Measurements from ENCODE around the gene JUN.

The JUN gene

DNA sequence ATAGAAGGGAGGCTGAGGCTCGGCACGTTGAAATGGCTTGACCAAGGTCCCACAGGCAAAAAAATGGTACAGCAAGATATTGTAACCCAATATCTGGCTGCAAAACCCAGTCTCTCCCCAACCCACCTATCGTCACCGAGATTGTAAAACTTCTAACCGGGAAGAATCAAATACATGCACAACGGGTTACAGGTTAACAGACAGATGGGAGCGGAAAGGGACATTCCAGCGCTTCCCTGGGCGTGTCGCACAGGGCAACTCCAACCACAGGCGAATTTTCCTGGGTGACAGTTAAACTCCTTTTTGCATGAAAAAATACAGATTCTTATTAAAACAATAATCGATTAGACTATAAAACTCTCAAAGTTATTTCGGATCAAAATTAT lies 31.8 kb upstream of the JUN start:
- H3K9ac ChIP-seq (ENCODE audit: low read length) = peak overlapping the region; percentile 82
- no peaks in the 10 kb centered on the region for H3K27me3 ChIP-seq (ENCODE audit: control insufficient read depth, insufficient read depth, low read length)
- peaks cover 6% of the 10 kb centered on the region for H3K4me1 ChIP-seq (ENCODE audit: control insufficient read depth, insufficient read depth, low read length)
- peak overlapping the region; percentile 86 for H3K4me3 ChIP-seq (ENCODE audit: low read length)
- H3K27ac ChIP-seq (ENCODE audit: low read depth, low read length) = peak overlapping the region; percentile 97
- no peaks in the 10 kb centered on the region for H3K36me3 ChIP-seq (ENCODE audit: control insufficient read depth, insufficient read depth, low read length)

DNA sequence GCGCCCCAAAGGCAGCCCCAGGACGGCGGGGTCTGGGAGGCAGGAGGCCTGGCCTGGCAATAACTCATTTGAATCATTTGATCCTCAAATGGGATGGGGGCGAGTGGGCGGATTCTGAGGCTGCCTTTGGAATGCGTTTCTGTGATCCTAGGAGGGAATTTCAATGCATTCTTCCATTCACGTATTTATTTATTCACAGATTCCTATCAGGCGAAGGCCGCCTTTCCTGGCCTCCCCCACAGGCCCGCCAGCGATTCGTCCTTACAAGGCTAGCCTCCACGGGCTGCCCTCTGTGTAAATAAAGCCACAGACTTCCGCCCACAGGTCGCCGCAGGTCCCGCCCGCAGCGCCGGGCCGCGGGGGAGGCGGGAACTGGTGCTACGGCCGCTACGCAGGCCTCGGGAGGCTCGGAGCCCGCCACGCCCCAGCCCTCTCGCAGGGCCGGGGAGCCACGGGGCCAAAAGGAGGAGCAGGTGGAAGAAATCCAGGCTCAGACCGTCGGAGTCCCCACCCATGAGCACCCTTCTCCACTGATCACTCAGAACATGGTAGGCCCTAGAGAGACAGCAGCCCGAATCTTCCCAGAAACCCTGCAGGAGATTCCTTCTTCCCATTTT lies 31.3 kb upstream of the JUN start:
- Histone ChIP-seq H3K4me1 (ENCODE audit: control insufficient read depth, insufficient read depth, low read length) (peaks cover 6% of the 10 kb centered on the region), H3K27ac (ENCODE audit: low read depth, low read length) (peak overlapping the region; percentile 97), H3K4me3 (ENCODE audit: low read length) (peak overlapping the region; percentile 86), H3K9ac (ENCODE audit: low read length) (peak overlapping the region; percentile 34), H3K27me3 (ENCODE audit: control insufficient read depth, insufficient read depth, low read length) (no peaks in the 10 kb centered on the region), H3K36me3 (ENCODE audit: control insufficient read depth, insufficient read depth, low read length) (no peaks in the 10 kb centered on the region)

DNA sequence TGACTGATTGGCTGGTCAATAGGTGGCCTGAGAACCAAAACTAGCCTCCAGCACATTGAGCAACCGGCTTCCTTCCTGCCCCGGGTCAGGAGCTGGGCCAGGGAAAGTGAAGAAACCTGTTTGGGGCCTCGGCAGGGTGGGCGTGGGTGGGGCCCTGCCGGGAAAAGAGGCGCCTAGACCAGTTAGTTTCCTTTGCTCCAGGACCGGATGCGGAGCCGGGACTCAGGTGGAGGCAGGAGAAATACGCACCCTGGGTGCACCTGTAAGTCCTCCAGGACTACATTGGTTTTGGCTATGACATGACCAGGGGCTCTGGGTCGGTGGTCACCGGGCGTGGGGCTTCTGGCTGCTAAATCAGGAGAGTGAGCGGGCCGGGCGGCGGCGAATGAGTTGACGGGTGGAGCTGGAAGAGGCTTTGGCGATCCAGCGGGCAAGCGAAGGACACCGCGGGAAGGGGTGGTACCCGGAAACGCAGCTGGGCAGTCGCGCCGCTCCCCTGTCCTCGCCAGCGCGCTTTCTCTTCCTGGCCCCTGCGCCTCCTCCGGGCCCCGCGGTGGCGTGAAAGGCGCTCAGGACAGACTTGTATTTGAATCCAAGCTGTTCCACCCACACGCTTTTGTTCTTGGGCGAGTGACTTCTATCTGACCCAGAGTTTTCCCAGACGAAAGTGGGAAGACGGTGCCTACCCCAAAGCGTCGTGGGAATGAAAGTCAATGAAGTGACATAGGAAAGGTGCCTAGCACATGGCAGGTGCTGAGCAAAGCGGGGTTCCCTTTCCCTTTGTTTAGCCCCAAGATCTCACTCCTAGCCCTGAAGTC lies 30.6 kb upstream of the JUN start:
- Histone ChIP-seq H3K4me3 (ENCODE audit: low read length) (peak overlapping the region; percentile 86), H3K27ac (ENCODE audit: low read depth, low read length) (peak overlapping the region; percentile 97), H3K9ac (ENCODE audit: low read length) (peak overlapping the region; percentile 3)

DNA sequence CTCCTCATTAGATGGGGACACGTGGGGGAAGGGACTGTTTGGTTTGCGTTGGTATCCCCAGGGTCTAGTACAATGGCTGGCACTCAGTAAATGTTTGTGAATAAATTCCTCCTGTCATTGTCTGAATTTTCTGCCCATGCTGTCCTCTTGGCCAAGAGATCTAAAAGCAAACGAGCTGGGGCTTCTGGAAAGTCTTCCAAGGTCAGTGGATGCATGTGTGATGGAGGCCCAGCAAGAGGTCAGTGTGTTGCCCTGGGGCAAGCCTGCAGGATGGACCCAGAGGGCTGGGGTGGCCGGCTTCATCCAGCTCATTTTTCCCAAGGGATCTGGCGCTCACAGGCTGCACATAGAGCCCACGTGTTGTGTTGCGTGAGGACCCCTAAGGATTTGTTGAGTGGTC lies 30.0 kb upstream of the JUN start:
- Histone ChIP-seq H3K27ac (ENCODE audit: low read depth, low read length) (peak overlapping the region; percentile 97), H3K4me1 (ENCODE audit: control insufficient read depth, insufficient read depth, low read length) (peaks cover 6% of the 10 kb centered on the region), H3K9ac (ENCODE audit: low read length) (no peak overlapping the region), H3K27me3 (ENCODE audit: control insufficient read depth, insufficient read depth, low read length) (no peaks in the 10 kb centered on the region), H3K36me3 (ENCODE audit: control insufficient read depth, insufficient read depth, low read length) (no peaks in the 10 kb centered on the region), H3K4me3 (ENCODE audit: low read length) (no peak overlapping the region)

More for the DNA sequence above, 30.6 kb upstream of the JUN start:
- no peaks in the 10 kb centered on the region for H3K36me3 ChIP-seq (ENCODE audit: control insufficient read depth, insufficient read depth, low read length)
- no peaks in the 10 kb centered on the region for H3K27me3 ChIP-seq (ENCODE audit: control insufficient read depth, insufficient read depth, low read length)
- peaks cover 6% of the 10 kb centered on the region for H3K4me1 ChIP-seq (ENCODE audit: control insufficient read depth, insufficient read depth, low read length)

DNA sequence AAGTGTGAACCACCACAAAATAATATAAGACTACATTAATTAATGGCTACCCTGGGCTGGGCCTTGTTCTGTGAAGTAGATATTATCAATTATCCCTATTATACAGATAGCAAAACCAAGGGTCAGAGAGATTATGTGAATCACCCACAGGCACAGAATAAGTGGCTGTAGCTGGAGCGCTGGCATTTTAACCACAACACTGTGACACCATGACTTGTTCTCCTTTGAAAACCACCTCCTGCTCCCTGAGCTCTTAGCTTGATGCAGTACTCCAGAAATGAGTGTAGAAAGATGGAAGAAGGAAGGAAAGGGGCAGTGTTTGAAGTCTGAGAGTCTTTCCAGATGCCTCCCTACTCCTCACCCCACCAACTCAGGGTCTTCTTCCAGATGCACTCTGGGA lies 29.5 kb upstream of the JUN start:
- H3K27me3 ChIP-seq (ENCODE audit: control insufficient read depth, insufficient read depth, low read length) = no peaks in the 10 kb centered on the region

DNA sequence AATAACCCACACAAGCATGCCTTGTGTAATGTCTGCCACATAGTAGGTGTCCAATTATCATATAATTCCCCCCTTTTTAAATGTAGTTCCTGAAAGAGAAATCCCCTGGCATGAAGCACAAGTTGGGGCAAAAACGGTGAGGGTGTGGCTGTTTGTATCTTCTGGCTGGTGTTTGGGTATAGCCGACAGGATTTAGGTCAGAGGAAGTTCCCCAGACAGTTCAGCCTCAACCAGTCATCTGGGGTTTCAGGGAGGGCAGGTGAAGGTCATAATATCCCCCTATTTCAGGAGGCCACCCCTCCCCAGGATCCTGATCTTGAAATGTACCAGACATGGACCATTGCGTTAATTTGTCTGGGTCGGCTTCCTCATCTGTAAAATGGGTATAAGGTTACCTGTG lies 29.1 kb upstream of the JUN start:
- peak overlapping the region; percentile 25 for H3K27ac ChIP-seq (ENCODE audit: low read depth, low read length)
- no peak overlapping the region for H3K9ac ChIP-seq (ENCODE audit: low read length)
- no peaks in the 10 kb centered on the region for H3K27me3 ChIP-seq (ENCODE audit: control insufficient read depth, insufficient read depth, low read length)
- no peaks in the 10 kb centered on the region for H3K36me3 ChIP-seq (ENCODE audit: control insufficient read depth, insufficient read depth, low read length)
- peaks cover 6% of the 10 kb centered on the region for H3K4me1 ChIP-seq (ENCODE audit: control insufficient read depth, insufficient read depth, low read length)
- no peak overlapping the region for H3K4me3 ChIP-seq (ENCODE audit: low read length)

More for the DNA sequence above, 29.5 kb upstream of the JUN start:
- Histone ChIP-seq H3K9ac (ENCODE audit: low read length) (no peak overlapping the region), H3K27ac (ENCODE audit: low read depth, low read length) (no peak overlapping the region), H3K36me3 (ENCODE audit: control insufficient read depth, insufficient read depth, low read length) (no peaks in the 10 kb centered on the region), H3K4me3 (ENCODE audit: low read length) (no peak overlapping the region), H3K4me1 (ENCODE audit: control insufficient read depth, insufficient read depth, low read length) (peaks cover 6% of the 10 kb centered on the region)

DNA sequence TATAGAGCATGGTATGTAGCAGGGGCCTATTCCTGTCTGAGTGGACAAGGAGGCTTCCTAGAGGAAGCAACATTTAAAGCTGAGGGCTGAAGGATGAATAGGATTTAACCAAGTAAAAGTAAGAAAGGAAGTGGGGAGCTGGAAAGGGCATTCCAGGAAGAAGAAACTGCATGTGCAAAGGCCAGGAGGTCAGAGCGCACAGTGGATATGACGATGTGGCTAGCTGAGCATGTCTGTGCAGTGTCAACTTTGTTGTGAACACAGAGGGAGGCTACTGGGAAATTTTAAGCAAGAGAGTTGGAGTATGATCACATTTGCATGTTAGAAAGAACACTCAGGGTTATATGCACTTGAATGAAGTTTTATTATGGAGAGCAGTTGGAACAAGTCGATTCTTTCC lies 28.6 kb upstream of the JUN start:
- Histone ChIP-seq H3K36me3 (ENCODE audit: control insufficient read depth, insufficient read depth, low read length) (no peaks in the 10 kb centered on the region), H3K27ac (ENCODE audit: low read depth, low read length) (no peak overlapping the region), H3K4me1 (ENCODE audit: control insufficient read depth, insufficient read depth, low read length) (peaks cover 6% of the 10 kb centered on the region), H3K4me3 (ENCODE audit: low read length) (no peak overlapping the region), H3K9ac (ENCODE audit: low read length) (no peak overlapping the region), H3K27me3 (ENCODE audit: control insufficient read depth, insufficient read depth, low read length) (no peaks in the 10 kb centered on the region)

DNA sequence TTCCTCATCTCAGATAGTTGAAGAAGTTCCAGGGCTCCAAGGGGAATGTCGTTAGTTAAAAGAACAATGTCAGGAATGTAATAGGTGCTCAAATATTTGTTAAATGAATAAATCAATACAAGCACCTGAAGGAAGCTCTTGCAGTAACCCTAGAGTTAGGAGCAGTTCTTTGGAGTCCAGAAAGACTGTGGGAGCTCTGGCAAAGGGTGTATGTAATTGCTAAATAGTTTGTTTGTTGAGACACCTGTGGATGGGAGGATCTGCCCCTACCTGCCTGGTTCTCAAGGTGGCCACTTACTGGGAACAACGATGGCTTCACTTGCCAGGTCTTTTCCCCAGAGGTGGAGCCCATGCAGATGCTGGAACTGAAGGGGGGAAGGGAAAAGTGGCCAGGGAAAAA lies 27.5 kb upstream of the JUN start:
- Histone ChIP-seq H3K27me3 (ENCODE audit: control insufficient read depth, insufficient read depth, low read length) (no peaks in the 10 kb centered on the region), H3K4me1 (ENCODE audit: control insufficient read depth, insufficient read depth, low read length) (peaks cover 3% of the 10 kb centered on the region), H3K27ac (ENCODE audit: low read depth, low read length) (no peak overlapping the region)

DNA sequence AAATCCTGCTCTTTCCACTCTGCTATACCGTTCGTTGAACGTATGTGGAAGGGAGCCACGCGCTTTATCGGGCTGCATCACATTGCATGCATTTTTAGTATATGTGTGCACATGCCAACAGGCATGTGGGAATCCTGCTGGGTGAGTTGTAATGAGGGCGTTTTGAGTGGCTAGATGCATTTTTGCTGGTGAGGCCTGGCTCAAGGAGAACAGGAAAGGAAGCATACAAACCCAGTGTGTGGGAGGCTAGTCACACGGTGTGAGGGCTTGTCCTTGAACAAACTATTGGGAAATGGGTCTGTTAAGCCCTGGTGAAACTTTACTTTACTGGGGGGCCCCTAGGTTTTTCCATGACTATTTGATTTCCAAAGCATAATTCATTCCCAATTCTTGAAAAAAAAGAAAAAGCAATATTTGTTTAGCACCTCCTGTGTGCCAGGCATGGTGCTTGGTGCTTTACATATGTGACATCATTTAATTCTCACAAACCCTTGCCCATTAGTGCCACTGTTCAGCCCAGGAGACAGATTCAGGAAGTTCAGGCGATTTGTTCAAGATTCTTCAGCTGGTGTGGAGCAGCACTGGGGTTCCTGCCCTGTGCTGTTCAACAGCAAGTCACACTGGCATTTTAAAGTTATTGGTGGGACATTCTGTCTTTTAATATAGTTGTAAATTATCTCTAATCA lies 25.6 kb upstream of the JUN start:
- Histone ChIP-seq H3K9ac (ENCODE audit: low read length) (no peak overlapping the region), H3K27me3 (ENCODE audit: control insufficient read depth, insufficient read depth, low read length) (no peaks in the 10 kb centered on the region), H3K27ac (ENCODE audit: low read depth, low read length) (no peak overlapping the region), H3K36me3 (ENCODE audit: control insufficient read depth, insufficient read depth, low read length) (no peaks in the 10 kb centered on the region), H3K4me1 (ENCODE audit: control insufficient read depth, insufficient read depth, low read length) (no peaks in the 10 kb centered on the region), H3K4me3 (ENCODE audit: low read length) (no peak overlapping the region)

More for the DNA sequence above, 27.5 kb upstream of the JUN start:
- H3K36me3 ChIP-seq (ENCODE audit: control insufficient read depth, insufficient read depth, low read length) = no peaks in the 10 kb centered on the region
- H3K4me3 ChIP-seq (ENCODE audit: low read length) = no peak overlapping the region
- H3K9ac ChIP-seq (ENCODE audit: low read length) = no peak overlapping the region

DNA sequence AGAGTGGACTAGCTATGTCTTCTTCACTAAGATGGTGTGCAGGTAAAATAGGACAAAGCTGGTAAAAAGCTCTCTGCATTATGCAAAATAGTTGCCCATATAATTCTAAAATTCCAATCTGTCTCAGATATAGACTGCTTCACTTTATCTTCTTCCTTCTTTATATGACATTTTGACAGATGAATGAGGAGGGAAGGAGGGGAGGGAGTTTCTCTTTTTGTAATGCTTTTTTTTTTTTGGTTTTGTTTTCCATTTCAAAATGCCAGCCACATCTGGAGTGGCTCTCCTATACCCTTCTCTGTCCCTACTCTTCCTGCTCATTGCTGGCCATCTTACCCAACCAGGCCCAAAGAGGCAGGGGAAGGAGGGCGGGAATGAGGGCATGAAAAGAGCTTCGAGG lies 24.2 kb upstream of the JUN start:
- no peaks in the 10 kb centered on the region for H3K27me3 ChIP-seq (ENCODE audit: control insufficient read depth, insufficient read depth, low read length)
- no peaks in the 10 kb centered on the region for H3K36me3 ChIP-seq (ENCODE audit: control insufficient read depth, insufficient read depth, low read length)
- H3K4me1 ChIP-seq (ENCODE audit: control insufficient read depth, insufficient read depth, low read length) = no peaks in the 10 kb centered on the region
- no peak overlapping the region for H3K4me3 ChIP-seq (ENCODE audit: low read length)
- no peak overlapping the region for H3K9ac ChIP-seq (ENCODE audit: low read length)
- no peak overlapping the region for H3K27ac ChIP-seq (ENCODE audit: low read depth, low read length)

DNA sequence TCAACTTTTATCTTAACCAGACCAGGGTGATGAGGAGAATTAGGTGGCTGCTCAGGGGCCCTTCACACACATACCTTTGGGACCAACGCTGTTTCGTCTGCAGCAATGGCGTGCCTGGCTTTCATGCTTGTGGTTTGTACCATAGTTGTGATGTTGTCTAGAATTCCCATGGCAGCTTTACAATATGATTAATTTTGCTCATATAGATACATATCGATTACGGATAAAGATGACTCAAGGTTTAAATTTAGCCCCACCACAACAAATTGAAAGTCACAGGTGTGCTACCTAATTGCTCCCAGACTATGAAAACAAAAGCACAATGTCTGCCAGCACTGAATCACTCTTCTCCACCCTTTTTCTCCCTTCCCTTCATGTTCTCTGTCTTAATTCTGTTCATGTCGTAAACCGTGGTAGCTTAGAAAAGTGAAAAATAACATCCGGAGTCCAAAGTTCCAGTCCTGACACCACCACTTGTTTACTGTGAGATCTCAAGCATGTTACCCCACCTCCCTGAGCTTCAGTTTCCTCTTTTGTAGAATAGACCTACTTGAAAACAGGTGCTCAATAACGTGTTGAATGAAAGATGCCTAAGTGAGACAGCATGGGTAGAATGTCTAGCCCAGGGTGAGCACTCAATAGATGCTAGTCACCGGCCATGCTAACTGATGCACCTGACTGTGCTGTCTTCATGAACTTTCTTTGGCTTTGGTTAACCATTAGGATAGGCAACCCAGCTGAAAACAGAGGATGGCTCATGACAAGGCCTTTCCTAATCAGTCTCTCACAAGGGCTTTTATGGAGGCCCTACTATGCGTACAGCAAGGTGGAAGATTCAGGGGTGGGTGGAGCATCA lies 22.1 kb upstream of the JUN start:
- Histone ChIP-seq H3K27me3 (ENCODE audit: control insufficient read depth, insufficient read depth, low read length) (no peaks in the 10 kb centered on the region), H3K27ac (ENCODE audit: low read depth, low read length) (no peak overlapping the region)

More for the DNA sequence above, 22.1 kb upstream of the JUN start:
- Histone ChIP-seq H3K9ac (ENCODE audit: low read length) (no peak overlapping the region), H3K36me3 (ENCODE audit: control insufficient read depth, insufficient read depth, low read length) (no peaks in the 10 kb centered on the region), H3K4me3 (ENCODE audit: low read length) (no peak overlapping the region), H3K4me1 (ENCODE audit: control insufficient read depth, insufficient read depth, low read length) (no peaks in the 10 kb centered on the region)

Measured in rectal smooth muscle tissue (tissue), 1 donor.